Liver (tissue), 9 donors: ENCODE results near the gene TTI1. TPM values are rescaled to one million over a fixed set of nuclear protein-coding genes. Genes with fewer than 3 reads are reported as not detected.

Experiments
- DNase-seq: peaks from one replicate; pipeline ENCODE4 v3.0.0-alpha.2; 2017; ENCODE audit warnings: low spot score
- H3K27ac ChIP-seq, 2 donors: one replicate each; pipeline ENCODE4 v1.7.0; 2013; ENCODE audit warnings: inconsistent platforms in 2 of 2, low read length in 2 of 2, control low read depth in 1 of 2, low read depth in 1 of 2, mild to moderate bottlenecking in 1 of 2
- H3K27me3 ChIP-seq, 4 donors: one replicate each; pipeline versions ENCODE4 v1.6.1 to v1.7.0; 2013; ENCODE audit warnings: low read length in 3 of 4, inconsistent platforms in 1 of 4, mild to moderate bottlenecking in 1 of 4, moderate library complexity in 1 of 4; ENCODE audit not compliant: control insufficient read depth in 4 of 4, insufficient read depth in 4 of 4
- H3K36me3 ChIP-seq, 4 donors: one replicate each; pipeline versions ENCODE4 v1.6.1 to v1.7.0; 2013; ENCODE audit warnings: low read length in 3 of 4, mild to moderate bottlenecking in 3 of 4, low read depth in 1 of 4, moderate library complexity in 1 of 4; ENCODE audit not compliant: control insufficient read depth in 4 of 4, insufficient read depth in 3 of 4
- H3K4me1 ChIP-seq, 4 donors: one replicate each; pipeline versions ENCODE4 v1.6.1 to v1.7.0; 2013; ENCODE audit warnings: low read length in 3 of 4, mild to moderate bottlenecking in 3 of 4, moderate library complexity in 1 of 4; ENCODE audit not compliant: control insufficient read depth in 4 of 4, insufficient read depth in 4 of 4
- H3K4me3 ChIP-seq, 3 donors: one replicate each; pipeline versions ENCODE4 v1.6.1 to v1.7.0; 2013; ENCODE audit warnings: low read length in 3 of 3, control low read depth in 1 of 3, low read depth in 1 of 3, mild to moderate bottlenecking in 1 of 3
- H3K9ac ChIP-seq, 2 donors: one replicate each; pipeline ENCODE4 v1.7.0; 2013; ENCODE audit warnings: low read length in 2 of 2, mild to moderate bottlenecking in 2 of 2, moderate library complexity in 2 of 2, control low read depth in 1 of 2, low read depth in 1 of 2
- H3K9me3 ChIP-seq, 4 donors: one replicate each; pipeline versions ENCODE4 v1.6.1 to v1.7.0; 2013; ENCODE audit warnings: low read length in 3 of 4; ENCODE audit not compliant: control insufficient read depth in 4 of 4
- EGR1 ChIP-seq, 2 donors: IDR thresholded peaks; 2 replicates each; pipeline ENCODE4 v1.6.1; 2016 to 2018; ENCODE audit warnings: antibody characterized with exemption in 2 of 2, low read depth in 2 of 2
- FOXA2 ChIP-seq: IDR thresholded peaks from 2 replicates; pipeline ENCODE4 v1.6.1; 2016; ENCODE audit warnings: antibody characterized with exemption
- HNF4A ChIP-seq, 2 donors: conservative IDR thresholded peaks; 2 replicates each; pipeline ENCODE4 v1.6.1; 2016; ENCODE audit warnings: antibody characterized with exemption in 2 of 2, mild to moderate bottlenecking in 2 of 2
- HNF4G ChIP-seq: IDR thresholded peaks from 2 replicates; pipeline ENCODE4 v1.6.1; 2016; ENCODE audit warnings: antibody characterized with exemption
- JUND ChIP-seq, 2 donors: IDR thresholded peaks; 2 replicates each; pipeline ENCODE4 v1.6.1; 2016; ENCODE audit warnings: antibody characterized with exemption in 2 of 2
- NR2F2 ChIP-seq: IDR thresholded peaks from 2 replicates; pipeline ENCODE4 v1.6.1; 2016; ENCODE audit warnings: antibody characterized with exemption
- RAD21 ChIP-seq, 2 donors: IDR thresholded peaks; 2 replicates each; pipeline ENCODE4 v1.6.1; 2016; ENCODE audit warnings: antibody characterized with exemption in 2 of 2, mild to moderate bottlenecking in 2 of 2
- RXRA ChIP-seq, 2 donors: IDR thresholded peaks; 2 replicates each; pipeline ENCODE4 v1.6.1; 2017 to 2018; ENCODE audit warnings: antibody characterized with exemption in 2 of 2, mild to moderate bottlenecking in 1 of 2
- SP1 ChIP-seq: IDR thresholded peaks from 2 replicates; pipeline ENCODE4 v1.6.1; 2018; ENCODE audit warnings: antibody characterized with exemption, mild to moderate bottlenecking
- TAF1 ChIP-seq: conservative IDR thresholded peaks from 2 replicates; pipeline ENCODE4 v1.6.1; 2016; ENCODE audit warnings: antibody characterized with exemption, mild to moderate bottlenecking
- YY1 ChIP-seq: IDR thresholded peaks from 2 replicates; pipeline ENCODE4 v1.6.1; 2016; ENCODE audit warnings: antibody characterized with exemption, mild to moderate bottlenecking
- WGBS: extraction: QIAGEN DNeasy Blood & Tissue Kit; methylation state at CpG from one replicate; pipeline ENCODE4 v1.1.7; 2013; 5-methylcytosine and 5-hydroxymethylcytosine counted together
- polyA plus RNA-seq, 2 donors: library from polyadenylated mRNA; stranded (reverse) in 1 of 2; unstranded in 1 of 2; fragments of 200-250 nt in 1 of 2; fragments of >200 nt in 1 of 2; fragmentation: Nextera tagmentation in 1 of 2; extraction: Ambion mirVana in 1 of 2; gene quantifications; one replicate each; pipeline versions ENCODE4 v1.2.1 to v1.2.3, GENCODE V29; 2013 to 2015
- total RNA-seq, 2 donors: library from RNA; depleted of rRNA; stranded (reverse); fragments of >200 nt; gene quantifications; one replicate each; pipeline ENCODE4 v1.2.3, GENCODE V29; 2014
- TF ChIP-seq, protein P1 (sequence below): fragments of 150-350 bp; IDR thresholded peaks from 2 replicates; pipeline ENCODE4 v1.5.1; 2017; ENCODE audit warnings: improper control_type of control experiment, low read depth, low read length; ENCODE audit not compliant: missing input control
- TF ChIP-seq, protein P2 (sequence below): IDR thresholded peaks from 2 replicates; pipeline ENCODE4 v1.6.1; 2016; ENCODE audit warnings: antibody characterized with exemption
- TF ChIP-seq, protein P3 (sequence below): IDR thresholded peaks from 2 replicates; pipeline ENCODE4 v1.6.1; 2016; ENCODE audit warnings: antibody characterized with exemption
- TF ChIP-seq, protein P4 (sequence below): IDR thresholded peaks from 2 replicates; pipeline ENCODE4 v1.6.1; 2016; ENCODE audit warnings: antibody characterized with exemption
- TF ChIP-seq, protein P5 (sequence below): IDR thresholded peaks from 2 replicates; pipeline ENCODE4 v1.6.1; 2016; ENCODE audit warnings: antibody characterized with exemption, mild to moderate bottlenecking
- donor health status: healthy.
- donor health status: healthy.
- donor health status: healthy.
- donor health status: healthy.
- donor health status: healthy.

Gene TTI1
- total and polyA plus RNA-seq, 4 donors = 4.6 to 20.4 (median 11.3) TPM

DNA sequence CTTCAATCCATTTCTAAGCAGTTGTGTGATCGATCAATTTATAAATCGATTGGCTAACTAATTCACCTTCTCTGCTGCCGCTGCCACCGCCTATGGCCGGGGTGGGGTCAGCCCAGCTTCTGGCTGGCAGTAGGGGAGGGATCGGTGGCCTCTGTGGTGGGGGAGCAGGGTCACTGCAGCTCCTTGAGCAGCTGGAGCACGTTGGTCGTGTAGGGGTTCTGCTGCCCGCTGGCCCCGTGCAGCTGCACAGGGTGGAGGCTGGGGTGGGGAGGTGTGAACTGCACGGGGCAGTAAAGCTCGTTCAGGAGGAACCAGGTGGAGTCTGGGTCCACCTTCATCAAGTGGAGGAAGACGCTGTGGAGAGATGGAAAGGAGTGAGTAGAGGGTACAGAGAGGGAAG lies 50.0 kb downstream of the TTI1 start:
- TF ChIP-seq NR2F2 (no peak), HNF4A (conservative IDR thresholded peaks at IDR 0.05) (no peak), TAF1 (no peak), RXRA (IDR thresholded peaks at IDR 0.05) (no peak), JUND (IDR thresholded peaks at IDR 0.05) (no peak), SP1 (no peak), EGR1 (IDR thresholded peaks at IDR 0.05; ENCODE audit: low read depth in 2 of 2) (no peak), FOXA2 (no peak)
- TF ChIP-seq, protein P1, sequence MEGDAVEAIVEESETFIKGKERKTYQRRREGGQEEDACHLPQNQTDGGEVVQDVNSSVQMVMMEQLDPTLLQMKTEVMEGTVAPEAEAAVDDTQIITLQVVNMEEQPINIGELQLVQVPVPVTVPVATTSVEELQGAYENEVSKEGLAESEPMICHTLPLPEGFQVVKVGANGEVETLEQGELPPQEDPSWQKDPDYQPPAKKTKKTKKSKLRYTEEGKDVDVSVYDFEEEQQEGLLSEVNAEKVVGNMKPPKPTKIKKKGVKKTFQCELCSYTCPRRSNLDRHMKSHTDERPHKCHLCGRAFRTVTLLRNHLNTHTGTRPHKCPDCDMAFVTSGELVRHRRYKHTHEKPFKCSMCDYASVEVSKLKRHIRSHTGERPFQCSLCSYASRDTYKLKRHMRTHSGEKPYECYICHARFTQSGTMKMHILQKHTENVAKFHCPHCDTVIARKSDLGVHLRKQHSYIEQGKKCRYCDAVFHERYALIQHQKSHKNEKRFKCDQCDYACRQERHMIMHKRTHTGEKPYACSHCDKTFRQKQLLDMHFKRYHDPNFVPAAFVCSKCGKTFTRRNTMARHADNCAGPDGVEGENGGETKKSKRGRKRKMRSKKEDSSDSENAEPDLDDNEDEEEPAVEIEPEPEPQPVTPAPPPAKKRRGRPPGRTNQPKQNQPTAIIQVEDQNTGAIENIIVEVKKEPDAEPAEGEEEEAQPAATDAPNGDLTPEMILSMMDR = no peak
- TF ChIP-seq, protein P2, sequence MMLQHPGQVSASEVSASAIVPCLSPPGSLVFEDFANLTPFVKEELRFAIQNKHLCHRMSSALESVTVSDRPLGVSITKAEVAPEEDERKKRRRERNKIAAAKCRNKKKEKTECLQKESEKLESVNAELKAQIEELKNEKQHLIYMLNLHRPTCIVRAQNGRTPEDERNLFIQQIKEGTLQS = no peak
- TF ChIP-seq, protein P3, sequence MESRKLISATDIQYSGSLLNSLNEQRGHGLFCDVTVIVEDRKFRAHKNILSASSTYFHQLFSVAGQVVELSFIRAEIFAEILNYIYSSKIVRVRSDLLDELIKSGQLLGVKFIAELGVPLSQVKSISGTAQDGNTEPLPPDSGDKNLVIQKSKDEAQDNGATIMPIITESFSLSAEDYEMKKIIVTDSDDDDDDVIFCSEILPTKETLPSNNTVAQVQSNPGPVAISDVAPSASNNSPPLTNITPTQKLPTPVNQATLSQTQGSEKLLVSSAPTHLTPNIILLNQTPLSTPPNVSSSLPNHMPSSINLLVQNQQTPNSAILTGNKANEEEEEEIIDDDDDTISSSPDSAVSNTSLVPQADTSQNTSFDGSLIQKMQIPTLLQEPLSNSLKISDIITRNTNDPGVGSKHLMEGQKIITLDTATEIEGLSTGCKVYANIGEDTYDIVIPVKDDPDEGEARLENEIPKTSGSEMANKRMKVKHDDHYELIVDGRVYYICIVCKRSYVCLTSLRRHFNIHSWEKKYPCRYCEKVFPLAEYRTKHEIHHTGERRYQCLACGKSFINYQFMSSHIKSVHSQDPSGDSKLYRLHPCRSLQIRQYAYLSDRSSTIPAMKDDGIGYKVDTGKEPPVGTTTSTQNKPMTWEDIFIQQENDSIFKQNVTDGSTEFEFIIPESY = no peak
- TF ChIP-seq, protein P4, sequence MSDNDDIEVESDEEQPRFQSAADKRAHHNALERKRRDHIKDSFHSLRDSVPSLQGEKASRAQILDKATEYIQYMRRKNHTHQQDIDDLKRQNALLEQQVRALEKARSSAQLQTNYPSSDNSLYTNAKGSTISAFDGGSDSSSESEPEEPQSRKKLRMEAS = no peak
- WGBS = 94% methylated on average over 13 of the region's 13 CpGs
- H3K4me1 ChIP-seq = peaks cover 16 to 48% (median 43%) of the 10 kb centered on the region in 4 donors
- H3K9ac ChIP-seq = no peak overlapping the region
- no peak overlapping the region for H3K4me3 ChIP-seq
- no peaks in the 10 kb centered on the region for H3K27me3 ChIP-seq
- no peaks in the 10 kb centered on the region for H3K9me3 ChIP-seq
- no peak for DNase-seq
- no peak overlapping the region for H3K27ac ChIP-seq
- no peaks in the 10 kb centered on the region for H3K36me3 ChIP-seq

DNA sequence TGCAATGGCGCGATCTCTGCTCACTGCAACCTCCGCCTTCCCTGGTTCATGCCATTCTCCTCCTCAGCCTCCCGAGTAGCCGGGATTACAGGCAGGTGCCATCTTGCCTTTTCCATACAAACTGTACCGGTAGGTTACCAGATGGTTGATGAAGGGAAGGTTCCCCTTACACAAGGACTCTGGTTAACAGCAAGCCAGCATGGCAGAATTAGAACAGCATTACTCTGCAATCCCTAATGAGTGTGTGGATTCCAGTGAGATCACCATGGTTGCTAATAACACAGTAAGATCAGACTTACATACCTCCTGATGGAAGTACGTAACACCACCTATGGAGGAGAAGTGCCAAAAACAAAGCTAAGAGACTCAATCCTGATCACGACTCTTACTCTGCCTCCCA lies 51.7 kb downstream of the TTI1 start:
- Histone ChIP-seq H3K27ac (no peak overlapping the region), H3K9me3 (no peaks in the 10 kb centered on the region), H3K27me3 (no peaks in the 10 kb centered on the region), H3K4me1 (peaks cover 8 to 31% (median 28%) of the 10 kb centered on the region in 4 donors), H3K9ac (no peak overlapping the region), H3K36me3 (no peaks in the 10 kb centered on the region), H3K4me3 (no peak overlapping the region)
- 96% methylated on average over 8 of the region's 8 CpGs for whole genome bisulfite sequencing
- TF ChIP-seq, protein P3 = no peak
- TF ChIP-seq, protein P5, sequence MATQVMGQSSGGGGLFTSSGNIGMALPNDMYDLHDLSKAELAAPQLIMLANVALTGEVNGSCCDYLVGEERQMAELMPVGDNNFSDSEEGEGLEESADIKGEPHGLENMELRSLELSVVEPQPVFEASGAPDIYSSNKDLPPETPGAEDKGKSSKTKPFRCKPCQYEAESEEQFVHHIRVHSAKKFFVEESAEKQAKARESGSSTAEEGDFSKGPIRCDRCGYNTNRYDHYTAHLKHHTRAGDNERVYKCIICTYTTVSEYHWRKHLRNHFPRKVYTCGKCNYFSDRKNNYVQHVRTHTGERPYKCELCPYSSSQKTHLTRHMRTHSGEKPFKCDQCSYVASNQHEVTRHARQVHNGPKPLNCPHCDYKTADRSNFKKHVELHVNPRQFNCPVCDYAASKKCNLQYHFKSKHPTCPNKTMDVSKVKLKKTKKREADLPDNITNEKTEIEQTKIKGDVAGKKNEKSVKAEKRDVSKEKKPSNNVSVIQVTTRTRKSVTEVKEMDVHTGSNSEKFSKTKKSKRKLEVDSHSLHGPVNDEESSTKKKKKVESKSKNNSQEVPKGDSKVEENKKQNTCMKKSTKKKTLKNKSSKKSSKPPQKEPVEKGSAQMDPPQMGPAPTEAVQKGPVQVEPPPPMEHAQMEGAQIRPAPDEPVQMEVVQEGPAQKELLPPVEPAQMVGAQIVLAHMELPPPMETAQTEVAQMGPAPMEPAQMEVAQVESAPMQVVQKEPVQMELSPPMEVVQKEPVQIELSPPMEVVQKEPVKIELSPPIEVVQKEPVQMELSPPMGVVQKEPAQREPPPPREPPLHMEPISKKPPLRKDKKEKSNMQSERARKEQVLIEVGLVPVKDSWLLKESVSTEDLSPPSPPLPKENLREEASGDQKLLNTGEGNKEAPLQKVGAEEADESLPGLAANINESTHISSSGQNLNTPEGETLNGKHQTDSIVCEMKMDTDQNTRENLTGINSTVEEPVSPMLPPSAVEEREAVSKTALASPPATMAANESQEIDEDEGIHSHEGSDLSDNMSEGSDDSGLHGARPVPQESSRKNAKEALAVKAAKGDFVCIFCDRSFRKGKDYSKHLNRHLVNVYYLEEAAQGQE = no peak
- TF ChIP-seq HNF4A (conservative IDR thresholded peaks at IDR 0.05) = no peak
- TF ChIP-seq, protein P1 = no peak
- TF ChIP-seq EGR1 (IDR thresholded peaks at IDR 0.05; ENCODE audit: low read depth in 2 of 2) = no peak
- TF ChIP-seq TAF1 = no peak
- TF ChIP-seq YY1 = no peak
- TF ChIP-seq FOXA2 = no peak
- no peak for TF ChIP-seq HNF4G
- no peak for TF ChIP-seq RXRA (IDR thresholded peaks at IDR 0.05)
- no peak for TF ChIP-seq NR2F2
- TF ChIP-seq RAD21 (IDR thresholded peaks at IDR 0.05) = no peak
- no peak for DNase-seq
